ENCODE data around the gene ANKRD40.
"Not testable (repeated sequence)": the region's sequence is repeated elsewhere in the genome, so short reads cannot be mapped to it uniquely, and the experiment has no call there.

Gene ANKRD40, protein sequence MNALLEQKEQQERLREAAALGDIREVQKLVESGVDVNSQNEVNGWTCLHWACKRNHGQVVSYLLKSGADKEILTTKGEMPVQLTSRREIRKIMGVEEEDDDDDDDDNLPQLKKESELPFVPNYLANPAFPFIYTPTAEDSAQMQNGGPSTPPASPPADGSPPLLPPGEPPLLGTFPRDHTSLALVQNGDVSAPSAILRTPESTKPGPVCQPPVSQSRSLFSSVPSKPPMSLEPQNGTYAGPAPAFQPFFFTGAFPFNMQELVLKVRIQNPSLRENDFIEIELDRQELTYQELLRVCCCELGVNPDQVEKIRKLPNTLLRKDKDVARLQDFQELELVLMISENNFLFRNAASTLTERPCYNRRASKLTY

DNA sequence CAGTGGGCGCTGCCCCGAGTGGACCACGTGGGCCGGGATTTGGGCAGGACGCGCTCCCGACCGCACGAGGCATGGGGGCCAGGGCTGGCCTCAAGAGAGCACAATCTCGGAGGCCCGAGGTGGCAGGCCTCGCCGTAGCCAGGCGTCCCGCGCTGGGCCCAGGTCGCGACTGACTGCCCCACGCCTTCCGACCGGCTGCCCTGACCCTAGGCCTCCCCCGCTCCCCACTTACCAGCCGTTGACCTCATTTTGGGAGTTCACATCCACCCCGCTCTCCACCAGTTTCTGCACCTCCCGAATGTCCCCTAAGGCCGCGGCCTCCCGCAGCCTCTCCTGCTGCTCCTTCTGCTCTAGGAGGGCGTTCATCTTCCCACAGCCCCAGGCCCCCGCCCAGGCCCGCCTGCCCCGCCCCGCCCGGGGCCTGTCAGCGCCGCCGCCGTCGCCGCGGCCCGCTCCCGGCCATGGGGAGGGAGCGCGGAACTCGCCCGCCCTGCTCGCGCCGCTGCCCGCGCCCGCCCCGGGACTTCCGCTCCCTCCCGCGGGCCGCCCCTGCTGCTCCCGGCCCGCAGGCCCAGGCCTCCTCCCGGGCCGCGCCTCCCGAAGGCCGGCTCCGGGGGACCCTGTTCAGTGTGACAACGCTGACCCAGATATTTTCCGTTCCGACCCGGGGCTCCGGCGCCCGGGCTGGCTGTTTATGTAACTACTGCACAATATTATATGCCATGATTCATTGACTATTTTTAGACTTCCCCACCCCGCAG, at the start of gene ANKRD40:
TSS of gene ANKRD40 (minus strand) at position 626 of the 761 bp plus-strand sequence. CDS start at position 366, 260 bp downstream.
- peak; percentile 86 for DNase-seq

DNA sequence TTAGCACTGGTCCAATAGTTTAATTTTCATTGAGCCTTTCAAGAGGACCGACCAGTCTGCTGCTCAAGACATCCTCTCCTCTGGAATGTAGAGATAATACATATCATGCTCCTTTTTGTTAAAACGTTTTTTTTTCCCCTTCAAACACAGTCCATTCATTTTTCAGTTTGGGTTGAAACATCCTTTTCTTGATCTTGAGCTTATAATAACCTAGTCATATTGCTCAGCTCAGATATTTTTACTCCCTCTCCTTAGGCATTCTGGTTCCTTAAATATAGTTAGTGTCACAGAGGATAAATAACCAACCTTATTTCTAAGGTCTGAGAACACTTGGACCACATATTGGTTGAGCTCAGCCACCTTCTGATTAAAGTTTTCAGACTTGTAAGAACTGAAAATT, 46.8 kb upstream of the ANKRD40 start:
- DNase-seq = no peak

DNA sequence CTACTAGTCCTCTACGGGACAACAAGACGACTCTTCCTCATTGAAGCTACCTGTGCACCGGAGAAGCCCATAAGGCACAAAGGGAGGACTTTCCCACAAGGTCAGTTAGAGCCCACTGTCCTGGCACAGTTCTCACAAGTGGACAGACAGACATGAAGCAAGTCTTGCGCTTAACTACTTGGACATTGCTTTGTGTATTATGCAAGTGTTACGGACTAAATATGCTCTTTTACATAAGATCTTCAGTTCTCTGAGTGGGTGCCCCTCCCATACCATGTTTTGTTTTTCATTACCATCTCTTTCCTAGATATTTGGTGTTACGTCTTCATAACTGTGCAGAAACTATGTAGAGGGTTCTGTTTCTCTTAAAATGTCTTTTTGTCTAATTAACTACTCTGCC, 41.5 kb upstream of the ANKRD40 start:
- DNase-seq = no peak

DNA sequence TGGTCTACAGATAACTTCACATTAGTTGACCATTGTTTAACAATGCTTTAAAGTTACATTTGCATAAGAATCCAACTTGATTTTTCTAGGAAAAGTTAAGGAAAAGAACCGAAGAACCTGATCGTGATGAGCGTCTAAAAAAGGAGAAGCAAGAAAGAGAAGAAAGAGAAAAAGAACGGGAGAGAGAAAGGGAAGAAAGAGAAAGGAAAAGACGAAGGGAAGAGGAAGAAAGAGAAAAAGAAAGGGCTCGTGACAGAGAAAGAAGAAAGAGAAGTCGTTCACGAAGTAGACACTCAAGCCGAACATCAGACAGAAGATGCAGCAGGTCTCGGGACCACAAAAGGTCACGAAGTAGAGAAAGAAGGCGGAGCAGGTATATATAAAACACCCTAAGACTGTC, 37.9 kb upstream of the ANKRD40 start:
- DNase-seq = no peak

DNA sequence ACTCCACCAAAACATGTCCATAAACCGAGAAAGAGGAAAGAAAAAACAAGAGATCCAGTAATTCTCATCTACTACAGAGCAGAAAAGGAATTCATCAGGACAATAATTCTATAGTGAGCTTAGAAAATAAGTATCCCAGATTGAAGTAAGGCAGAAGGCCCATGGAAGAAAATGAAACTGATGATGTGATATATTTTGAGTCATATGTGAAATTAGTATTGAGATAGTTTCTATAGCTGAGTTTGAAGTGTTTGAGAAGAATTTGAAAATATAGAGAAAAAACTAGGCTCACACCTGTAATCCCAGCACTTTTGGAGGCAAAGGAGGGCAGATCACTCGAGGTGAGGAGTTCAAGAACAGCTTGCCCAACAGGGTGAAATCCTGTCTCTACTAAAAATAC, 31.4 kb upstream of the ANKRD40 start:
- no peak for DNase-seq

DNA sequence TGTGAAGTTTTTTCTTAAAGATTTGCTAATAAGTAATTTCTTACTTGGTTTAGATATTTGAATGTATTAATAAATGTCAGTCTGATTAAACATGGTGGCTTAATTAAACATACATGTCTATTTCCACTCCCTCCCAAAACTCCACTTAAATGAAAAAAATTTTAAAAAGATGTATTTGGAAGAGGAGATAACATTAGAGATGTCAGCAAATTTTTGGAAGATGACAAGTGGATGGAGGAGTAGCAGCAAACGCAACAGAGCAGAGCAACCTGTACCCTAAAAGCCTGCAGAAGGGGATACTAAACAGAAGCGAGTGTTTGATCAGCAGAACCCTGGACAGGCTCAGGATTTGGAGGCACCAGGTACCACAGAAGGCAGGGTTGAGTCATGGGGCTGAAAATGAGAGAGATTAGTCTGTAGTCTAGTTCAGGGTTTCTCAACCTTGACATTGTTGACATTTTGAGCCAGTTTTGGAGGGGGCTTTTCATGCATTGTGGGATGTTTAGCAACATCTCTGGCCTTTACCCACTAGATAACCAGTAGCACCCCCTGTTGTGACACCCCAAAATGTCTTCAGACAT, 29.5 kb upstream of the ANKRD40 start:
- DNase-seq = no peak

DNA sequence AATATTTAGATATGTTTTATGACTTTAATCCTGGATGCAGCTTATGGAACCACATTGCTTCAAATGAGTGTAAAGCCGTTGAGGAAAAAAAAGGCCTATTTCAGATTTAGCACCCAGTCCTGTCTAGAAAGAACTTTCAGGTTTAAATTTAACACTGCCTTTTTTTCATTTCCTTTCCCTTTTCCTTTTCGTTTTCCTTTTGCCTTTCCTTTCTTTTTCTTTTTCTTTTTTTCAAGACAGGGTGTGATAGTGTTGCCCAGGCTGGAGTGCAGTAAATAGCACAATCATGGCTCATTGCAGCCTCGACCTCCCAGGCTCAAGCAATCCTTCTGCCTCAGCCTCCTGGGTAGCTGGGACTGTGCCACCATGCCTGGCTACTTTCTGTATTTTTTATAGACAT, 27.6 kb upstream of the ANKRD40 start:
- no peak for DNase-seq

DNA sequence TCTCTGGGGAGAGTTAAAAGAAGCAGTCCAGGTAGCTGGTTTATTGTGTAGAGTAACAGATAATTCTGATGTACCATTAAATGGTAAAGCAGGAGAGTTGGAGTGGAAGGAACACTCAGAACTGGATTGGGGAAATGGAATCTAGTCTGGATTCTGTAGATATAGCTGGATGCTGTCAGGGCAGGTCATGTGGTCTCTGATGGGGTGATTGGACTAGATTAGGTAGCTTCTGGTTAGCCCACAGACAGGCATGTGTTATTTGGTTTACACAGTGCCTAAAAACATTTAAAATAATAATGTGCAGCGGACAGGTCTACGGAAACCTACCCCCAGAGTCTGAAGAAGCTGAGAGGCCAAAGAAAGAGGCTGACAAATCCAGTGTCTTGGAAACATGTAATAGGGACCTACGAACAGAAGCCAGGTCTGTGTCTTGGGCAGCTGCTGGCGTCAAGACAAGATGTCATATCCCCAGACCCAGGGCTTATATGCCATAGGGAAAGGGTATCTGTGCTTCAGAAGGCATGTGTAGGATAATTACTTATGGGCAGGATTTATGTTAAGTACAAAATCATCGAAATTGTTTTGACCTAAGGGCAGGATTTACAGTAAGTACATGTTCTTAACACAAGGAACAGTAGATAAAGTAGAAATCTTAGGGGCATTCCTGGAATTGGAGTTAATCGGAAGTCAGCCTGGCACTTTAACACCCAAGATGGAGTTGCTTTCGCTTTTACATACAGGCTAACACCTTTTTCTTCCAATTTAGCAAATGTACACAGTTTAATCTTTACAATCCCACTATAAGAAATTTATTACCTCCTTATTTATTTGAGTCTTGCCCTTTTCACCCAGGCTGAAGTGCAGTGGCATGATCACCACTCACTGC, 24.1 kb upstream of the ANKRD40 start:
- DNase-seq = no peak

DNA sequence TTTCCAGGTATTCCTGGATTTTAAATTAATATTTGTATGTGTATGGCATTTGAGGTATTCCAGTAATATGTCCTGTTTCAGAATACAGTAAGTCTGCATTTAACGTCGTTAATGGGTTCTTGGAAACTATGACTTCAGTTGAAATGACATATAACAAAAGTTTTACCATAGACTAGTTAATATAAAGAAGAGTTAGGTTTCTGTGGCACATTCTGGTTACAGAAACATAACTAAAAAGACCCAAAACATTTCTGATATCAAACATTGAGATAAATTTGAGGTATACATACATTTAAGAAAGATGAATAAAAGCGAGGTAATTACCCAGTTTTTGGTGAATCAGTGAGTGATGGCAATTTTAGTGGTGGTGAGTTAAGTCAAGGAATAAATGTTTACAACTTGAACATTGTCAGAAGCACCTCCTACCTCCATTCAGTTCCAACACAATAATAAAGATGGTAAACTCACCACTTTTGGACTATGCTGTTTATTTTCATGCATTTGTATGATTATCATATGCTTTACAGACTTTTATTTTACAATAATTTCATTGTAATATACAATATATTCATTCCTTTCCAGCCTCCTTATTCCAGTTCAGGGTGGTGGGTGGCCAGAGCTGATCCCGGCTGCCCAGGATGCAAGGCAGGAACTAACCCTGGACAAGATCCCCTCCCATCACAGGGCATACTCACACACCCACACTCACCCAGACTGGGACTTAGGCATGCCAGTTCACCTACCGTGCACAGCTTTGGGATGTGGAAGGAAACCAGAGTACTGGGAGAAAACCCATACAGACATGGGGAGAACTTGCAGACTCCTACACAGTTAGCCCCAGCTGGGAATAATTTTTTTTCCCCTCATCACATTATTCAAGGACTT, 21.4 kb upstream of the ANKRD40 start:
- DNase-seq = no peak

DNA sequence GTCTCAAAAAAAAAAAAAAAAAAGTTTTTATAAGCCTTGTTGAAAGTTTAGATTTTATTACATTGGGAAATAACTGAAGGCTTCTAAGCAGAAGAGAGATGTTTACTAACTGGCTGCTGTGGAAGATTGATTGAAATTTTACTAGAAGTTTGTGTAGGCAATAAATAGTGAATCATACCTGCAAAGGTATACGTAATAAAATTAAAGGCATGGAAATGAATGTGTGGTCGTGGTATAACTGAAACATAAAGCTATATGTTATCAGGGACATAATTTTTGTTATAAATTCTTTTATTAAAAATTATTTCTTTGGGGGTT, 20.4 kb upstream of the ANKRD40 start:
- no peak for DNase-seq

DNA sequence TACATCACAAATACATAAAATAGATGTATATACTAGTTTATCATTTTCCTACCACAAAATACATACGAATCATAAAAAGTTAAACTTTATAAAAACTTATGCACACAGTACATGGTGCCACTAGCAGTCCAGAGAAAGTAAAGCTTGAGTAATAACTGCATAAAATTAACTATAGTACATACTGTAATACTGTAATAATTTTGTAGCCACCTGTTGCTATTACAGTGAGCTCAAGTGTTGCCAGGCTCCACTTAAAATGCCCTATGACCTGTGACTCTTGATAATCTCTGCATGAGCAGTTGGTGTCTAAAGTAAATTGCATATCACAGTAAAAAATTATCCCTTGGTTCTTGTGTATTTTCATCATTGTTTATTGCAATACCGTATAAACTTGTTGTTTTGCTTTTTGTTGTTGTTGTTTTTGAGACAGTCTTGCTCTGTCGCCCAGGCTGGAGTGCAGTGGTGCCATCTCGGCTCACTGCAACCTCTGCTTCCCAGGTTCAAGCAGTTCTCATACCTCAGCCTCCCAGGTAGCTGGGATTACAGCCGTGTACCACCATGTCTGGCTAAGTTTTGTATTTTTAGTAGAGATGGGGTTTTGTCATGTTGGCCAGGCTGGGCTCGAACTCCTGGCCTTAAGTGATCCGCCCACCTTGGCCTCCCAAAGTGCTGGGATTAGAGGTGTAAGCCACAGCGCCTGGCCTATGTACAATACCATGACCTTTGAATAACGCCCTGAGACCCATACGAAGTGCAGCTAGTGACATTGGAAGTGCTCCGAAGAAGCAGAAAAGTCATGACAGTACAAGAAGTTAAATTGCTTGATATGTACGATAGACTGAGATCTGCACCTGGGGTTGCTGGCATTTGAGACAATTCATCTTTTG, 18.3 kb upstream of the ANKRD40 start:
- no peak for DNase-seq

DNA sequence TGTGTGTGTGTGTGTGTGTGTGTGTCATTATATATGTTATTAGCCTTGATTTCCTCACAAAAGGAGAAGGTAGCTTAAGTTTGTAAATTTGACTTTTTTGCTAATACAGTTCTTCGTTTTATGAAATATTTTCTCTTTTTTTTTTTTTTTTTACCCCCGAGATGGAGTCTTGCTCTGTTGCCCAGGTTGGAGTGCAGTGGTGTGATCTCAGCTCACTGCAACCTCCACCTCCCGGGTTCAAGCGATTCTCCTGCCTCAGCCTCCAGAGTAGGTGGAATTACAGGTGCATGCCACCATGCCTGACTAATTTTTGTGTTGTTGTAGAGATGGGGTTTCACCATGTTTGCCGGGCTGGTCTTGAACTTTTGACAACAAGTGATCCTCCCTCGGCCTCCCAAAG, 16.9 kb upstream of the ANKRD40 start:
- DNase-seq = not testable (repeated sequence)

DNA sequence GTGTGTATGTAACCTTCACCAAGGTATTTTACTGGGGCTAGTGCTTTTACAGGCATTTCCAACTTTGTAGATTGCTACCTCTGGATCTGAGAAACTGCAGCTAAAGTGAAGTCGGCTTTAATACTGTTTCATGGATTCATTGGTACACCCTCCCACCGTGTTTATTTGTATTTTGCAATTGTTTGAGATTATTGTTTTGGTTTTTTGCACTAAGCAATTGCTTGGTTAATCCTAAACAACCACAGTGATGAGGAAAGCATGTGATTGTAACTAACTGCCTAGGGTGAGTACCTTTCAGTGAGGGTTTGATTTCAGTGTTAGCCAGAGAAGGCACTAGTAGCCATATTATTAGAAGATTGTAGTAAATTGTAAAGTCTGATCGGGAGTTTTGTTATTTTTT, 15.0 kb upstream of the ANKRD40 start:
- no peak for DNase-seq

DNA sequence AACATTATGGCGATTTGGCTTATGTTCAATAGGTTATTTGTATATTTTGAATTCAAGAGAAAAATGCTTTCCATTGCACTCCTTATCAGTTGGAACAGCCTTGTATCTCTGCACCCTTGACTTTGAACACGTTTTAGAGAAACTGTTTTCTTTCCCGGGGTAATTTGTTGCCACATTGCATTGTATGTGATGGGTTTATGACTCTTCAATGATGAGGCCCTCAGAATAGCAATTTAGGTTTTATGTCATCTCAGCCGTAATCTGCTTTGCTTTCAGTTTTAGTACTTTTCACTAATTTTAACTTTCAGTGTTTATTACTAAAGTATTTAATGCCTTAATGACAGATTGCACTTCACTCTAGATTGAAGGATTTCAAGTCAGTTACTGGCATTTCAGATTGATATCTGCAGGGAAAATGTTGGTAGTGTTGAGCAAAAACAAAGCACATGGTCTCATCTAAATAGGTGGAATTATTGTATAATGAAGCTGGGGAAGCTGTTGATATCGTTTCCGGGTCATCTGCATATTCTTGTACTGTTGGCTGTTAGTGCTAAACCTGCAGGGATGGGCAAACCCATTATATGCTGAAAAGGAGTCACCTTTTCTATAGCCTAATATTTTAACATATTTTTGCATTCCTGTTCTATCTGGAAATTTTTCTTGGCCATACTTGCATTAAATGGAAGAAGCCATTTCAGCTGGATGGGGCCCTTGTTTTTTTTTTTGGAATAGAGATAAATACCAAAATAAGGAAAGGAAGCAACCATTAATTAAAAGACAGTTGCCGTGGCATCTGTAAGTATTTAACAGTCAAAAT, 13.7 kb upstream of the ANKRD40 start:
- DNase-seq = no peak

DNA sequence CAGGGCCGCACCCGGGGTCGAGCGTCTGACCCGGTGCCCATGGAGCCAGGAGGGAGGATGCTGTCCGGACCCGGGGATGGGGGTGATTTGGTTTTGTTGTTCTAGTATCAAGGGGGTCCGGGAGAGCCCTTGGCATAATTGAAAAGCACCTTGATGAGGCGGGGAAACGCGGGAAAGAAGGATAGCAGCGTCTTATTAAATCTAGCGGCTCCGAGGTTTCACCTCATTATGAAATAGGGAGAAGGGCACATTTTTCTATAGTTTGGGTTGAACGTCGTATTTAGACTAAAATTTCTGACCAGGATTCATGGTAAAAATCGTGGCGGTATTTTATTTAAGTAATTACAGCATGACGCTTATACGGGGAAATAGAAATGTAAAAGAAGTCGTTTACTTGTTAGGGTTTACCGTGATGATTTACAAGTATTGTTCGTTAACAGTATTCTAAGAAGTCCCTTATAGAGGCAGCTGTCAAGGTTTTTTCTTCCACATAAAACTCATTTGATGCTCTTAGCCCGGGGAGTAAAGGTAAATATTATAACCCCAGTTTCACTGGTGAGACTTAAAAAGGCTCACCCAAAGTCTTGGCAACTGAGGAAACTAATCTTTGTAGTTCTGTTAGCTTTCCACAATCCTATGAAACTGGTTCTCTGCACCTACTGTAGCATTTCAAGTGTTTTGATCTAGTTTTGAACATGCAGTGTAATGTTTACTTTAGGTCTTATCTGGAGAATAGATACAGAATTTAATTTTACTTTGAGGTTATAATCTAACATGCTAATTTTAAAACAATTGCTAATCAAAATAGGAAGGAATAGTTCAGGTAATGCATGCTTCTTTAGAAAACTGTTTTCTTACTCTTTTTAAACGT, 12.4 kb upstream of the ANKRD40 start:
- DNase-seq = peak; percentile 15

DNA sequence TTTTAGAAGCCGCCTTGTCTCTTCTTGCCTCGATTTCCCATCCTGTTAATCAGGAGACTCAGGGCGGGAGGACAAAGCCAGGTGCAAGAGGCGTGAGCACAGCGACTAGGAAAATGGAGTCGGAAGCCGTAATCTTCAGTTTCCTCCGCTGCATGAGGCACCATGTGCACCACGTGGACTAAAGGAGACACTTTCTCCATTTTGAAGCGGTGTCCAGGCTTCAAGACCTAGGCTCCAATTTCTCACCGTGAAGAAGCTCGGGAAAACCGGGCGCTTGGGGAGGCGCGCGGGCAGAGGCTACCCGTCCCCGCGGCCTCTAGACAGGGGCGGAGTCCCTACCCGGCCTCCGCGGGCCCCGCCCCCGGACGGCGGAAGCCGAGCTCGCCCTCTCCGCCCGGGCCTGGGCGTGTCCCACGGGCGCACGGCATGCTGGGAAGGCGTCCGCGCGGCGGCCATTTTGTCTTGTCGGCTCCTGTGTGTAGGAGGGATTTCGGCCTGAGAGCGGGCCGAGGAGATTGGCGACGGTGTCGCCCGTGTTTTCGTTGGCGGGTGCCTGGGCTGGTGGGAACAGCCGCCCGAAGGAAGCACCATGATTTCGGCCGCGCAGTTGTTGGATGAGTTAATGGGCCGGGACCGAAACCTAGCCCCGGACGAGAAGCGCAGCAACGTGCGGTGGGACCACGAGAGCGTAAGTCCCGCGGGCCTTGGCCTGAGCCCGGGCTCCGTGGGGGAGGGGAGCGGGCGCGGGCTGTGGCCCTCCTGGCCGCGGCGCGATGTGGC, 11.6 kb upstream of the ANKRD40 start, which contains the start of gene LUC7L3:
TSS of gene LUC7L3 (plus strand) at position 460 of the 780 bp plus-strand sequence. CDS start at position 590, 130 bp downstream.
- DNase-seq = peak; percentile 93

DNA sequence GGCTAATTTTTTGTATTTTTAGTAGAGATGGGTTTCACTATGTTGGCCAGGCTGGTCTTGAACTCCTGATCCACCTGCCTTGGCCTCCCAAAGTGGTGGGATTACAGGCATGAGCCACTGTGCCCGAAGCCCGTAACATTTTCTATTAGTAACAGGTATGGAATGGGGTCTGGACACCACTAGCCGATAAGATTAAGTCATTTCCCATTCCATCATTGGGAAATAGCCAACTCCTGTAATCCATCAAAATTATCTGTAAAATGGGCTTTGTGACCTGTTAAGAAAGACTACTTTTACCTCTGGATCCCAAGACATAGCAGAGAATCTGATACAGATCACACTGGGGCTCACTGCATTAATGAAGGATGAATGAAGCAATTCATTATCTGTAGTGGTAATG, 7.8 kb upstream of the ANKRD40 start:
- no peak for DNase-seq

DNA sequence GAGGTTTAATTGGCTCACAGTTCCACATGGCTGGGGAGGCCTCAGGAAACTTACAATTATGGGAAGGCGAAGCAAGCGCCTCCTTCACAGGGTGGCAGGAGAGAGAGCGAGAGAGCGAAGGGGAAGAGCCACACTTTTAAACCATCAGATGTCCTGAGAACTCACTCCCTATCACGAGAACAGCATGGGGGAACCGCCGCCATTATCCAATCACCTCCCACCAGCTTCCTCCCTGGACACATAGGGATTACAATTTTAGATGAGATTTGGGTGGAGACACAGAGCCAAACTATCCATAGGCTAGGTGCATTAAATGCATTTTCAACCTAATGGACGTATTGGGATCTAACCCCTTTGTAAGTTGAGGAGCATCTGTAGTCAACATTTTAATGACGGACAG, 4.9 kb upstream of the ANKRD40 start:
- no peak for DNase-seq
